Measurements from ENCODE around the gene OGFOD3. TPM values are rescaled to one million over a fixed set of nuclear protein-coding genes. Genes with fewer than 3 reads are reported as not detected.
"Not testable (repeated sequence)": the region's sequence is repeated elsewhere in the genome, so short reads cannot be mapped to it uniquely, and the experiment has no call there.

OGFOD3 gene
- total RNA-seq, 1 donor from 2014 or later: 23.5 TPM

DNA sequence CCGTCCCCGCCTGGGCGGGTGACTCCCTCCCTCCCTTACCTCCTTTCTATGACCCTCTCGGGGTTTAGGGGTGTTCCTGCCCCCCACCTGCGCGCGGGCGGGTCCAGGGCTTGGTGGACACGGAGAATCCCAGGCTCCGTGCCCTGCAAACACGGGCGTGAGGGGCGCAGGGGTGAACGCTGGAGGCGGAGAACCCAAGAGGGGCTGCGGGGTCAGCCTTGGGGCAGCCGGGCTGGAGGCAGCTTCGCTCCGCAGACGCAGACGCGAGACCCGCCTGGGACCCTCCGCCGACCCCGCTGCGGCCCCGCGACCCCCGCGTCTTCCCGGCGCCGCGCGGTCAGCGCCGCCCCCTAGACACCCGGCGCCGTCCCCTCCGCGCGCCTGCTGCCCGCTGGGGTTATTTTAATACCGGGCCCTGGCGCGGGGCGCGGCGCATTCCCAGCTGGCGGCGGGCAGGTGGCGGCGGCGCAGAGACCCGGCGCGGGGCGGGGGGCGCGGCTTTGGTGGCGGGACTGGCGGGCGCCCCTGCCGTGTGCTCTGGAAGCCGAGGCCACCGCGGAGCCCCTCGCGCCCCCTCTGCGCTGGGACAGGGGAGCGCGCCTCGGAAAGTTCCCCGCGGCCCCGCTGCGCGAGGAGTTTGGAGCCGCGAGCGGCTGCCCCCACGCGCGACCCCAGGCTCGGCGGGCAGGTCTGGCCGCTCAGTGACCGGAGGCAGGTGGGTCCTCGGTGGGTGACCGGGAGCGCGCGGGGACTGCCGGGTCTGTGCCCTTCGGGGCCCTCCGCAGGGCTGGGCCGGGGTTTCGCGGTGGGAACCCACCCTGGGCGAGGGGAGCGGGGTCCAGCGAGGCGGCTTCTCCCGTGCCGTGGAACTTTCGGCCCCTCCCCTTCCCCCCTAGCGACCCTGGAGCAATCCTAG, 46.8 kb downstream of the OGFOD3 start, which contains the start of gene UTS2R:
TSS of gene UTS2R (plus strand) at position 433 of the 916 bp plus-strand sequence. CDS start 2,560 bp downstream, outside the sequence.
- no peak for ATAC-seq
- no peak for DNase-seq (ENCODE audit: missing footprints)
- intact Hi-C loops (cut with DNase I): no loop called here

- intact Hi-C loops (cut with DNase I): no loop called here
- DNase-seq (ENCODE audit: missing footprints) (peak; percentile 51), ATAC-seq (no peak)
Measured at GRCh38 chr17:82370471-82371332, 47.7 kb downstream of the OGFOD3 start.

- ATAC-seq: no peak
- intact Hi-C loops (cut with DNase I): no loop called here
- DNase-seq (ENCODE audit: missing footprints): no peak
Measured at GRCh38 chr17:82369211-82369610, 49.2 kb downstream of the OGFOD3 start.

DNA sequence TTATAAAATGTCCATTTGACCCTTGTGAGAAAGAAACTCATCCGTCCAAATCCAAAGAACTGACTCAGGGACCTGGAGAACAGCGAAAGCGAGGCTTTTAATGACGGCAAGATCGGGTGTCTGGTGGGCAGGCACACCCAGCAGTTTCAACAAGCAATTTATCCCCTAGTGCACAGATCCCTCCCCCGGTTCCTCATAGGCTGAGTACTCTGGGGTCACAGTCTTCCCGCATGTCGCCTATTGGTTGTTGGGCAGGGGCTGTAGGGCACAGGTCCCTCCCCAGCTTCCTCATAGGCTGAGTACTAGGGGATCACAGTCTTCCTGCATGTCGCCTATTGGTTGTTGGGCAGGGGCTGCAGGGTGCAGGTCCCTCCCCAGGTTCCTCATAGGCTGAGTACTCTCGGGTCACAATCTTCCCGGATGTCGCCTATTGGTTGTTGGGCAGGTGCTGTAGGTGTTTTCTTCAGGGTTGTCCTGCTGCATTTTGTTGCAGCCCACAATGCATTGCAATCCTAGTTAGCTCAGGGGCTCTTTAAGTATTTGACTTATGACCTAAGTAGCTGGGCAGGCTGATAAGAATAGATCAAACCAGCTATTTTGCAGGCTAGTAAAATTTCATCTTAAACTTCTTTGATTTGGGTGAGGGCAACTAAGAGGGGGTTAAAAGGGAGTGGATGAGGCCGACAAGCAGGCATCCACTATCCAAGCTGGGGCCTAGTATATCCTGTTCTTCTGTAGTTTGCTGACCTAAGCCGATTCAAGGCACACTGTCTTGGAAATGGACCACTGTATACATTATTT, 50.5 kb downstream of the OGFOD3 start:
- intact Hi-C loops (cut with DNase I): no loop called here
- no peak for ATAC-seq
- no peak for DNase-seq (ENCODE audit: missing footprints)

- no peak for ATAC-seq
- intact Hi-C loops (cut with DNase I): no loop called here
- DNase-seq (ENCODE audit: missing footprints): peak; percentile 21
Measured at GRCh38 chr17:82366749-82367148, 51.6 kb downstream of the OGFOD3 start.

DNA sequence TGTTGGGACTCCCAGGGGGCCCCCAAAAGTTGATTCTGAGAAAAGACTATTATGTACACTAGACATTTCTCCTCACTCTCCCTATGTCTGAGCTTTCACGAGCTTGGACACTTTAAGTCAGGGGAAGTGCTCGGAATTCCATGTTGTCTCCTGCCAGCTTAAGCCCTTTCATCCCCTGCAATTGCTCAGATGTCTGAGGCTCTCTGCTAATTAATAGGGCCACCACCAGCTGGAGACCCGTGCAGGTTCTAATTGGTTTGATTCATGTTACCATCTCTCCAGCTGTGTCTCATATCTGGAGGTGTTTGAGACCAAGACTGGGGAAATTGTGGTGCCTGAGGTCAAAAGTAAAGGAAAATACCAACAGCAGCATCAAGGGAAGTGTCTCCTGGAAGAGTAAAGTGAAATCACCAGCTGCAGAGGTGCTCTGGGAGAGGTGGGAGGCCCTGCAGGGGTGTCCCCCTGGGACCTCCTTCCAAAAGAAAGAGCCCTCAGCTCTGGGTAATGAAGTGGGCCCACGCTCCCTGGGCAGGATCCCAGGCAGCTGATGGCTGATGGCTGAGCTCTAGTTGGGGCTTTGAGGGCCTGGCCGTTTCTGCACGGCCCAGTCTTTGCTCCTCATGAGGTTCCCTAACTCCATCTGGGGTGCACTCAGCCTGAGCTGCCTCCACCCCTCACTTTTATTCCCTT, 52.6 kb downstream of the OGFOD3 start:
- no peak for ATAC-seq
- no peak for DNase-seq (ENCODE audit: missing footprints)
- intact Hi-C loops (cut with DNase I): no loop called here

GRCh38 chr17:82361885-82362633, 56.3 kb downstream of the OGFOD3 start:
- ATAC-seq (no peak), DNase-seq (ENCODE audit: missing footprints) (no peak)
- intact Hi-C loops (cut with DNase I): no loop called here

GRCh38 chr17:82359451-82360074, 58.8 kb downstream of the OGFOD3 start:
- intact Hi-C loops (cut with DNase I): loop anchor here (10.0 kb wide), 1 partner anchor 415 kb away; no protein-coding TSS in a partner anchor
- not testable (repeated sequence) for DNase-seq (ENCODE audit: missing footprints); ATAC-seq

- ATAC-seq (no peak), DNase-seq (ENCODE audit: missing footprints) (no peak)
- intact Hi-C loops (cut with DNase I): loop anchor here (10.0 kb wide), 1 partner anchor 416 kb away; no protein-coding TSS in a partner anchor
Measured at GRCh38 chr17:82358465-82359350, 59.7 kb downstream of the OGFOD3 start, which contains the start of gene TEX19. Gene TEX19, plus strand, starts transcription at chr17:82359247. Its CDS starts 2,904 bp downstream, at chr17:82362151.

DNA sequence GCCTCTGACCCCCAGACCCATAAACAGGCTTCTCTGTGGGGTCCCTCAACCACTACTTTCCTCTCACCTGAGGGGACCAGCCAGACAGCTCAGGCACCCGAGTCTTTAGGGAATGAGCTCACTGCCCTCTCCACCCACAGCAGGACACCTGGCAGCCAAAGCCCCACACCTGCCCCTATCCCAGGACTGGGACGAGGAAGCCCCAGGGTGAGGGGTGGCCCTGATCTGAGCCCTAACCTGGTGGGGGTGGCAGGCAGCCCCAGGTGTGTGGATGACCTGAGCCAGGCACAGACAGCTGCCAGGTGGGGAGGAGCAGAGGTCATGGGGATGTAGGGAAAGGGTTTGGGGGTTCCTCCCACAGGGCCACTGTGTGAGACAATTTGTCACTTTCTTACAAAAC, 61.0 kb downstream of the OGFOD3 start:
- no peak for DNase-seq (ENCODE audit: missing footprints)
- no peak for ATAC-seq
- intact Hi-C loops (cut with DNase I): loop anchor here (10.0 kb wide), 1 partner anchor 417 kb away; no protein-coding TSS in a partner anchor

GRCh38 chr17:82356845-82357355, 61.5 kb downstream of the OGFOD3 start:
- intact Hi-C loops (cut with DNase I): loop anchor here (10.0 kb wide), 1 partner anchor 418 kb away; no protein-coding TSS in a partner anchor
- DNase-seq (ENCODE audit: missing footprints): no peak
- no peak for ATAC-seq

DNA sequence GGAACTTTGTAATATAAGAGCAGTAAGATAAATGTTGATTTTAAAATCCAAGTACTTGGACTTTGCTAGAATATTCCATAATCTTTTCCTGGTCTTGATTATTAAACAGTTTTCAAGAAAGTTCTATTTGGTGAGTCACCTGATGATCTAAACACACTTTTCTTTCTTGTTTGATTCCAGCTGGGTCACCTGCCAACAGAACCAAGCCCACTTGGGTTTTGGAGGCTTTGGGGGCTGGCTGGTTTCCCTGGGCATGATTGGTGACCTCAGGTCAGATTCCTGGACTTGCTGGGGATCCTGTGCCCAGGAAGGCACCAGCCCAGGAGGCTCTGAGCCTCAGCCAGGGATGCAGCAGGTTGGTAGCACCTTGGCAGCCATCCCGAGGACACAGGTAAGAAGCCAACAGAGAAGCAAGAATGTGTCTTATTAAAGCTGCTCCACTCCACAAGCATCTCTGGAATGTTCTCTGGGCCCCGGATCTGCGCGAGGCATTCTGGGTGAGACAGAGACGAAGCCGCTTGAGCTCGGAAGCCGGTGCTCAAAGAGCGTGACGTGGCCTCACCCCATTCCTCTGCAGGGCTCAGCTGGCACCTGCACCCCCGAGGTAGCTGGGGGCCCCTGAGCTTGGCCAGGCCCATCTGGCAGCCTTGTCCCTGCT, 62.5 kb downstream of the OGFOD3 start:
- intact Hi-C loops (cut with DNase I): loop anchor here (10.0 kb wide), 1 partner anchor 419 kb away; no protein-coding TSS in a partner anchor
- ATAC-seq: no peak
- DNase-seq (ENCODE audit: missing footprints): no peak

DNA sequence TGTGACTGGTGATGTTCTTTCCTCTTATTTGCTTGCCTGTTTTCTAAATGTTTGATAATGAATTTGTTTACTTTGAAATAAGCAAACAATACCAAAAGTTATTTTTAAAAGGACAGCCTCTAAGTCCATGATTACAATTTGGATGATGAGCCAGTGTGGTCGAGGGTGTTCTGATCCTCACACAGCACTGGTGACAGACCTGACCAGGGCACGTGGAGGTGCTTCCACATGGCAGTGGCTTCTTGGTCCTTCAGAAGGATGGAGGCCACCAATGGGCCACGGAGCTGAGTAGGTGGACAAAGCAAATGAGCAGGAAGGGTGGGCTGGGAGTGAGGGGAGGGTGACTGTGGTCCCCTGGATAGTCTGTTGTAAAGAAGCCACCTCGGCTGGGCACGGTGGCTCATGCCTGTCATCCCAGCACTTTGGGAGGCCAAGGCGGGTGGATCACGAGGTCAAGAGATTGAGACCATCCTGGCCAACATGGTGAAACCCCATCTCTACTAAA, 63.5 kb downstream of the OGFOD3 start:
- ATAC-seq (no peak), DNase-seq (ENCODE audit: missing footprints) (no peak)
- intact Hi-C loops (cut with DNase I): loop anchor here (5.0 to 10.0 kb wide), 2 partner anchors 197 to 420 kb away; no protein-coding TSS in a partner anchor

- intact Hi-C loops (cut with DNase I): loop anchor here (5.0 to 10.0 kb wide), 2 partner anchors 199 to 421 kb away; no protein-coding TSS in a partner anchor
- ATAC-seq (no peak), DNase-seq (ENCODE audit: missing footprints) (no peak)
Measured at GRCh38 chr17:82353484-82353883, 64.9 kb downstream of the OGFOD3 start.

Data from Right ventricle myocardium inferior (tissue), 1 donor.